HEK293 (cell line): ENCODE results near the gene CPSF2.

Experiments used
- BCL11A ChIP-seq: fragments of 450-650 bp; formaldehyde crosslinking; IDR thresholded peaks from 2 replicates; pipeline ENCODE4 v1.5.1; 2016; ENCODE audit warnings: low read depth, missing biosample characterization, missing genetic modification characterization
- CTCF ChIP-seq: fragments of 450-650 bp; formaldehyde crosslinking; IDR thresholded peaks from 2 replicates; pipeline ENCODE4 v1.5.1; 2016; ENCODE audit warnings: missing biosample characterization, missing genetic modification characterization
- REST ChIP-seq: fragments of 450-650 bp; formaldehyde crosslinking; IDR thresholded peaks from 2 replicates; pipeline ENCODE4 v1.5.1; 2016; ENCODE audit warnings: missing biosample characterization, missing genetic modification characterization
- SP3 ChIP-seq: fragments of 450-650 bp; formaldehyde crosslinking; IDR thresholded peaks from 2 replicates; pipeline ENCODE4 v1.5.1; 2016; ENCODE audit warnings: missing biosample characterization, missing genetic modification characterization
- YY1 ChIP-seq: fragments of 450-650 bp; formaldehyde crosslinking; IDR thresholded peaks from 2 replicates; pipeline ENCODE4 v1.5.1; 2018; ENCODE audit warnings: missing biosample characterization, missing genetic modification characterization
- ZBTB1 ChIP-seq: fragments of 450-650 bp; formaldehyde crosslinking; IDR thresholded peaks from 2 replicates; pipeline ENCODE4 v1.5.1; 2016; ENCODE audit warnings: missing biosample characterization, missing genetic modification characterization
- ZNF302 ChIP-seq: fragments of 450-650 bp; formaldehyde crosslinking; IDR thresholded peaks from 2 replicates; pipeline ENCODE4 v1.5.1; 2016; ENCODE audit warnings: missing biosample characterization, missing genetic modification characterization, low read depth
- ZNF350 ChIP-seq: fragments of 450-650 bp; formaldehyde crosslinking; IDR thresholded peaks from 2 replicates; pipeline ENCODE4 v1.5.0; 2017; ENCODE audit warnings: missing biosample characterization, mild to moderate bottlenecking, missing genetic modification characterization
- ZNF510 ChIP-seq: fragments of 450-650 bp; formaldehyde crosslinking; IDR thresholded peaks from 2 replicates; pipeline ENCODE4 v1.5.1; 2018; ENCODE audit warnings: mild to moderate bottlenecking, missing genetic modification characterization, missing biosample characterization; ENCODE audit not compliant: insufficient replicate concordance
- ZNF776 ChIP-seq: fragments of 450-650 bp; formaldehyde crosslinking; IDR thresholded peaks from 2 replicates; pipeline ENCODE4 v1.5.0; 2017; ENCODE audit warnings: missing biosample characterization, missing genetic modification characterization, borderline replicate concordance

- TF ChIP-seq ZNF302, result no peak
- no peak for TF ChIP-seq ZBTB1 (tag by site-specific recombination)
- no peak for TF ChIP-seq CTCF (tag by site-specific recombination)
- TF ChIP-seq ZNF350 (tag by site-specific recombination), result no peak
- TF ChIP-seq REST (tag by site-specific recombination), result no peak
- TF ChIP-seq BCL11A, result no peak
- TF ChIP-seq ZNF510, result no peak
- no peak for TF ChIP-seq SP3 (tag by site-specific recombination)
- no peak for TF ChIP-seq ZNF776 (tag by site-specific recombination)
- no peak for TF ChIP-seq YY1 (tag by site-specific recombination)
Observed at GRCh38 chr14:92143962-92144361, 22.2 kb downstream of the CPSF2 start.
